Jurkat, Clone E6-1 (cell line): ENCODE data around the gene ATP9A.
"Not testable (repeated sequence)": the region's sequence is repeated elsewhere in the genome, so short reads cannot be mapped to it uniquely, and the experiment has no call there.

Source experiments
- DNase-seq: peaks from one replicate; pipeline ENCODE4 v3.0.0-alpha.2; 2011; ENCODE audit warnings: low read depth, low spot score
- H3K4me3 ChIP-seq: 2 replicates; pipeline ENCODE4 v1.5.1; 2011; ENCODE audit warnings: mild to moderate bottlenecking, low read length, control low read depth, moderate library complexity

The ATP9A gene

GRCh38 chr20:51710361-51710894, 57.8 kb downstream of the ATP9A start:
- no peak for DNase-seq
- no peak overlapping the region for H3K4me3 ChIP-seq

- no peak overlapping the region for H3K4me3 ChIP-seq
- no peak for DNase-seq
Measured at GRCh38 chr20:51705400-51705799, 62.8 kb downstream of the ATP9A start.

- no peak overlapping the region for H3K4me3 ChIP-seq
- no peak for DNase-seq
Measured at GRCh38 chr20:51703400-51704287, 64.5 kb downstream of the ATP9A start.

DNA sequence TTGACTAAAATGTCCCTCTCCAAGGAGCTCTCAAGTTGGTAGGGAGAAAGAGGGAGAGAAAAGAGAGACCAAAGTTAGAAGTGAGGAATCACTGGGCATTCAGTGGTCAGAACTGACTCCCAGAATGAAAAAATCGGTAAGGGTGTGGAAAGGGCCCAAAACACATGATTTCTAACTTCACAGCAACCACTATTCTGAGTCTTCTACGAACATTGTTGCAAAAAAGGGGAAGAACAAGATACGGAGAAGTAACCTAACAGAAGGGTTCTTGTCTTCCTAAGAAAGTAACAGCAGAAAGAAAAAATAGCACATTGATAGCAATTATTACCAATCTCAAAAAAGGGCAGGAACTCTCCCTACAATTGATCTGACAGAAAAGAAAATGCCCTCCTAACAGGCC, 65.6 kb downstream of the ATP9A start:
- DNase-seq: no peak
- no peak overlapping the region for H3K4me3 ChIP-seq

GRCh38 chr20:51700809-51701285, 67.3 kb downstream of the ATP9A start:
- no peak overlapping the region for H3K4me3 ChIP-seq
- no peak for DNase-seq

- no peak for DNase-seq
- no peak overlapping the region for H3K4me3 ChIP-seq
Measured at GRCh38 chr20:51698252-51698651, 69.9 kb downstream of the ATP9A start.

DNA sequence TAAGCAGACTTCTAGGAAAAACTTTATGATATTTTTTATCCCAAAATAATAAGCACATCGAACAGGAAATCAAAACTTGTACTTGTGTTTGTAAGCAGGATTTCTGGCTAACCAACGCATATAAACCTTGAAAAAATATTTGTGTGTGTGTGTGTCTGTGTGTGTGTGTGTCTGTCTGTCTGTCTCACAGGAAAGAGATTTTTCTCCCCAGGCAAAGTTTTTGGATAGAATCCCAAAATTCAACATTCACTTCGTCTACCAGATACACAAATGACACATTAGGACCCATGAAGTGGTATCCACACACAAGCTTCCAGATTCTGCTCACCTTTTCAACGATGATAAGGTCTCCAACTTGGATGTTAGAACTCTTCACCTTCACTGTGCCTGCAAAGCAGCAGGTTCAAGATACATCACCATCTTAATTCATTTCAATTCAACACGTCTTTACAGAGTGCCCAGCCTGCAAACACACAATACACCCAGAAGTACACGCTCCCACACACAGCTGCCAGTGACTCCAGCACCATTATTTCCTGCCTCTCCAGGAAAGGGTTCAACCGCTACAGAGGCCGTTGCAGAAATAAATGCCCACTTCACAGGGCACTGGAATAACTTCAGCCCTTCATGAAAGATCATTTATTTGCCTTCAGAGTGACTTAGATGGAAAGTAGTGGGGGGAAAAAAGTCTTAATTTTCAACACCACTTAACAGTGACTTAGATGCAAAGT, 70.9 kb downstream of the ATP9A start:
- peak; percentile 60 for DNase-seq
- H3K4me3 ChIP-seq: peak overlapping the region; percentile 52

- no peak for DNase-seq
Measured at GRCh38 chr20:51696304-51697071, 71.7 kb downstream of the ATP9A start.

GRCh38 chr20:51695574-51696303, 72.5 kb downstream of the ATP9A start:
- peak overlapping the region; percentile 52 for H3K4me3 ChIP-seq
- DNase-seq: no peak

More at GRCh38 chr20:51696304-51697071, 71.7 kb downstream of the ATP9A start:
- H3K4me3 ChIP-seq: peak overlapping the region; percentile 52

GRCh38 chr20:51692806-51693400, 75.3 kb downstream of the ATP9A start:
- H3K4me3 ChIP-seq: no peak overlapping the region
- no peak for DNase-seq

GRCh38 chr20:51691703-51692102, 76.5 kb downstream of the ATP9A start:
- H3K4me3 ChIP-seq: no peak overlapping the region
- no peak for DNase-seq

GRCh38 chr20:51688600-51689244, 79.5 kb downstream of the ATP9A start:
- H3K4me3 ChIP-seq: no peak overlapping the region
- DNase-seq: no peak

DNA sequence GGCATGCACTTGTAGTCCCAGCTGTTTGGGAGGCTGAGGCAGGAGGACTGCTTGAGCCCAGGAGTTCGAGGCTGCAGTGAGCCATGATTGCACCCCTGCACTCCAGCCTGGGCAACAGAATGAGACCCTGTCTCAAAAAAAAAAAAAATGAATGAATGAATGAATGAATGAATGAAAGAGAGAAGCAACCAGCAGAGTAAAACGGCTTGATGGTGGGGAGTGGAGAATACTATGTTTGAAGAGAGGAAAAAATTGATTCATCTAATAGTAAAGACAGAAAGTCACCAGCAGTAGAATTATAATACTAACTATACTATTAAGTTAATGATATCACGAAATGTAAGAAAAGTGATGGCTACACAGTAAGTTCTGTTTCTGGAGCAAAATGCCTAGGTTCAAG, 80.6 kb downstream of the ATP9A start:
- H3K4me3 ChIP-seq: no peak overlapping the region
- DNase-seq: no peak

GRCh38 chr20:51687108-51687507, 81.1 kb downstream of the ATP9A start:
- H3K4me3 ChIP-seq: no peak overlapping the region
- DNase-seq: no peak

GRCh38 chr20:51685494-51685893, 82.7 kb downstream of the ATP9A start:
- H3K4me3 ChIP-seq, DNase-seq: not testable (repeated sequence)

GRCh38 chr20:51680067-51680749, 88.0 kb downstream of the ATP9A start:
- no peak for DNase-seq
- H3K4me3 ChIP-seq: no peak overlapping the region

GRCh38 chr20:51679254-51679921, 88.8 kb downstream of the ATP9A start:
- H3K4me3 ChIP-seq: no peak overlapping the region
- DNase-seq: no peak
